ES-I3 (cell line): Measurements from ENCODE around the gene CCNB2.

ENCODE experiments used
- H3K36me3 ChIP-seq: 2 replicates; pipeline ENCODE4 v1.6.1; 2013; ENCODE audit warnings: mild to moderate bottlenecking, low read length, control low read depth, moderate library complexity; ENCODE audit not compliant: insufficient read depth
- H3K4me1 ChIP-seq: 2 replicates; pipeline ENCODE4 v1.6.1; 2013; ENCODE audit warnings: mild to moderate bottlenecking, control low read depth, low read length; ENCODE audit not compliant: insufficient read depth
- H3K9ac ChIP-seq: 2 replicates; pipeline ENCODE4 v1.6.1; 2013; ENCODE audit warnings: low read depth, mild to moderate bottlenecking, low read length, moderate library complexity
- H3K9me3 ChIP-seq: 2 replicates; pipeline ENCODE4 v1.6.1; 2013; ENCODE audit warnings: mild to moderate bottlenecking, low read length, moderate library complexity; ENCODE audit not compliant: control insufficient read depth, insufficient read depth

CCNB2 gene

GRCh38 chr15:59166166-59166565 lies 61.2 kb downstream of the CCNB2 start:
- Histone ChIP-seq H3K9me3 (no peaks in the 10 kb centered on the region), H3K9ac (no peak overlapping the region), H3K4me1 (peaks cover 10% of the 10 kb centered on the region), H3K36me3 (no peaks in the 10 kb centered on the region; the same call in none of the 2 replicates)

GRCh38 chr15:59166601-59167265 lies 61.8 kb downstream of the CCNB2 start:
- H3K36me3 ChIP-seq: no peaks in the 10 kb centered on the region; the same call in none of the 2 replicates
- H3K9me3 ChIP-seq: no peaks in the 10 kb centered on the region
- H3K4me1 ChIP-seq: peaks cover 10% of the 10 kb centered on the region
- no peak overlapping the region for H3K9ac ChIP-seq

DNA sequence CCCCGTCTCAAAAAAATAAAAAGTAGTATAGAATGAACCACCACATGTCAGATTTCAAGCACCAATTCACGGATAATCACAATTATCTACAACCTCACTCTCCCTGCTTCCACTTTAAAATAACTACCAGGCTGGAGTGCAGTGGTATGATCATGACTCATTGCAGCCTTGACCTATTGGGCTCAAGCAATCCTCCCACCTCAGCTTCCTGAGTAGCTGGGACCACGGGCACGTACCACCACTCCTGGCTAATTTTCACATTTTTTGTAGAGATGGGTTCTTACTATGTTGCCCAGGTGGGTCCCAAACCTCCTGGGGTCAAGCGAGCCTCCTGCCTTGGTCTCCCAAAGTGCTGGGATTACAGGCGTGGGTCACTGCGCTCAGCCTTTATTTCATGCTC lies 63.6 kb downstream of the CCNB2 start:
- peaks cover 10% of the 10 kb centered on the region for H3K4me1 ChIP-seq
- no peaks in the 10 kb centered on the region for H3K9me3 ChIP-seq
- no peak overlapping the region for H3K9ac ChIP-seq
- no peaks in the 10 kb centered on the region; the same call in none of the 2 replicates for H3K36me3 ChIP-seq

DNA sequence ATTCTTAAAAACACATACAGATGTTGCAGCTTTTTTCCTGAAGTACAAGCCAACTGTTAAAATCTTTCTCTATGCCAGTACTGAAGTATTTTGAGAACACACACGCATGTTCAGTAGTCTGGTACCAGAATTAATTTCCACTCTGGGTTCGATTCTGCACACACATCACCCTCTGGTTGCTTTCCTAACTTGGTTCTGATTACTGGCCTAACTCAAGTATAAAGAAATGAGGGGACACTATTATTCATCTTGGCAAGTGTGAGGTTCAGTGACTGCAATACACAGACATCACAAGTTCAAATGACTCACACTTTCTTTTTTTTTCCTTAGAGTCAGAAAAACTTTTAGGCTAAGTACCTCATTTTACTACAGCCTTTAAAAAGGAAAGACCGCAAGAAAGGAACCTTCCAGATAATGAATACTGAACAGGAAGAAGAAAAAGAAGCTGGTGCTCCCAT lies 64.3 kb downstream of the CCNB2 start:
- no peaks in the 10 kb centered on the region; the same call in none of the 2 replicates for H3K36me3 ChIP-seq
- H3K9ac ChIP-seq: no peak overlapping the region
- H3K9me3 ChIP-seq: no peaks in the 10 kb centered on the region
- H3K4me1 ChIP-seq: peaks cover 10% of the 10 kb centered on the region

DNA sequence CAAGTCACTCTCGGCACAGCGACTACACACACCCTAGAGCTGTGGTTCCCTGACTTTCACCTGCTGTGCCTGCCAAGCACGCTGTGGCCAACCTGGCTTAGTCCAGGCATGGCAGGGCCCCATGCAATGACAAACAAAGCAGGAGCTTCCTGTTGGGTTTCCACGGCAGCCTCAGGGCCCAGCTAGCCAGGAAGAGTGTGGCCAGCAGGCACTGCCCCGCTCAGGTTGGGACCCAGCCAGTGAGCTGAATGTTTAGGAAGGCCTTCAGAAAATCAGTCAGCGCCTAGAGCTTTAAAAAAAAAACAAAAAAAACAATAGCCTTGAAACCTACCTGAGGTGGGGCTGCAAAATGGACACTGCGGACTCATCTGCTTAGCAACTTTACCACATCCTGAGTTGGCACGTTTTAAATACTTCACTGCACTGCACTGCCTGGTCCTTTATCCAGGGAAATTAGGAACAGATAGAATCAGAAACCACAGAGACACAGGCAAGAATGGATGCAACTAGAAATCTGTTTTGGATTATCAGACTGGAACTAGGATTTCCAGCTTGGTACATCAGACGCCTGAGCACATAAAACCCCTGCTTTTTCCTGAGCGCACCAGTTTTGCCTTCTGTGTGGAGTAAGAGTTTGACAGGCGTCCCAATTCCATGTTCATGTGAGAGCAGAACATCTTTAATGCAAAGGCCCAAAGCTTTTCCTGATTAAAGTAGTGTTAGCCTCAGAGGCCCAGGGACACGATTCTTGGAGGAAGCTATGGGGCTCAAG lies 65.5 kb downstream of the CCNB2 start:
- Histone ChIP-seq H3K9me3 (no peaks in the 10 kb centered on the region), H3K9ac (no peak overlapping the region), H3K36me3 (no peaks in the 10 kb centered on the region; the same call in none of the 2 replicates), H3K4me1 (peaks cover 14% of the 10 kb centered on the region)

DNA sequence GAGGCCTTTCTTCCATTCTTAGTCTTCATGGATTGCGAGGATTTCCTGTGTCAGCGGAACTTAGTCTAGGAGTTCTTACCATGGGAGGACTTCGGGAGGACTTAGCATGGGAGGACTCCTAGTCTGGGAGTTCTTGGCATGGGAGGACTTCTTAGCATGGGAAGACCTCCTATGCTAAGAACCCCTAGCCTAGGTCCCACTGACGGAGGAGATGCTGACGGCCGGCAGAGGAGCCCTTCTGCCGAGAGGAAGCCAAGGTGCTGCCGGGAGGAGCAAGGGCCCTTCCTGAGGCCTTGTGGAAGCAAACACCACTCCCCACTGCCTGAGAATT lies 66.1 kb downstream of the CCNB2 start:
- no peaks in the 10 kb centered on the region; the same call in none of the 2 replicates for H3K36me3 ChIP-seq
- no peak overlapping the region for H3K9ac ChIP-seq
- H3K4me1 ChIP-seq: peaks cover 10% of the 10 kb centered on the region
- H3K9me3 ChIP-seq: no peaks in the 10 kb centered on the region

DNA sequence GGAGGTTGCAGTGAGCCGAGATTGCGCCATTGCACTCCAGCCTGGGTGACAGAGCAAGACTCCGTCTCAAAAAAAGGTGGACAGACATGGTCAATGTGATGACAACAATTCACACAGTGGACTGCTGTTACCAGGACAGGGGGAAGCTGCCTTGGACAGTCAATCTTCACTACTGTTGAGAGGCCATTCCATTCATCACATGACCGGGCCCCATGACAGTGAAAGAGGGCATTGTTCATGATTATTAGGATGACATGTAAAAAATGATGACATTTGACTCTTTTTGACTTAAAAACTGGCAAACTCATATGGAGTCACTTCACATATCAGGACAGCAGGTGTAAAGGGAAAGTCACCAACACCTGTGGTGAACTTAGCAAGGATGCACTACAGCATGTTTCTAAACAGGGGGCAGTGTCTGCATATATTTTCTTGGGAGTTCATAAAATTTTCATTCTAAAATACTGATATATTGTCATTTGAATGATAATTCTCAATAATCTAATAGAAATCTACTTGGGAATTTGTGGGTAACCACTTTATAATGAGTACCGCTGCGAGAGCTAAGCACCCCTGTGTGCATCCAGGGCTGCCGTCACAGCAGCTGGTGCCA lies 67.4 kb downstream of the CCNB2 start:
- Histone ChIP-seq H3K9me3 (no peaks in the 10 kb centered on the region), H3K9ac (no peak overlapping the region), H3K36me3 (no peaks in the 10 kb centered on the region; the same call in none of the 2 replicates), H3K4me1 (peaks cover 7% of the 10 kb centered on the region)

DNA sequence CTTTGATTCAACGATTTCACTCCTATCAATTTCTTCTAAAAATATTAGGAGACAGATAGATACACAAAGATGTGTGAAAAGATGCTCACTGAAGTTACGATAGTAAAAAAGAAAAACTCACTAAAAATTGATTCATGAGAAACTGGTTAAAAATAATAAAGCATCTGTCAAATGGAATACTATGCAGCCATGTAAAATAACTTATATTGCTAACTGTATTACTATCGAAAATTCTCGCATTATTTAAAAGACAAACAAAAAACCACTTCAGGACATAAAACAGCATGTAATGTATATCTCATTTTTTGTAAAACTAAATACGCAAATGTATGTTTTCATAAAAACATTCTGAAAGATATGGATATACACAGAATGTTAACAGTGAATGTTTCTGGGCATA lies 68.2 kb downstream of the CCNB2 start:
- no peak overlapping the region for H3K9ac ChIP-seq
- no peaks in the 10 kb centered on the region; the same call in none of the 2 replicates for H3K36me3 ChIP-seq
- H3K9me3 ChIP-seq: no peaks in the 10 kb centered on the region
- peaks cover 7% of the 10 kb centered on the region for H3K4me1 ChIP-seq

- Histone ChIP-seq H3K9ac (no peak overlapping the region), H3K9me3 (no peaks in the 10 kb centered on the region), H3K36me3 (no peaks in the 10 kb centered on the region; the same call in 1 of the 2 replicates), H3K4me1 (peaks cover 7% of the 10 kb centered on the region; the same call in 1 of the 2 replicates)
Observed at GRCh38 chr15:59174151-59174834, 69.3 kb downstream of the CCNB2 start.
